SK-N-SH (cell line): ENCODE measurements around the gene AUH. TPM values are rescaled to one million over a fixed set of nuclear protein-coding genes. Genes with fewer than 3 reads are reported as not detected.

Source experiments
- CTCF ChIA-PET: fragments of 300-600, 350-600 bp; formaldehyde crosslinking; extraction: SDS; loops from one replicate; lab custom pipeline; 2021; lab: Yijun Ruan, JAX
- POLR2A ChIA-PET: fragments of 350-600 bp; sonication (Branson Sonifier 250); formaldehyde crosslinking; extraction: SDS; loops from one replicate; lab custom pipeline; 2020; ENCODE audit warnings: antibody characterized with exemption, inconsistent platforms; lab: Yijun Ruan, JAX
- DNase-seq: peaks from one replicate; pipeline ENCODE4 v3.0.0; 2012
- H2AFZ ChIP-seq: fragments of 200-600 bp; sonication (generic); 2 replicates; pipeline ENCODE4 v1.8.1; 2016; ENCODE audit warnings: antibody characterized with exemption, mild to moderate bottlenecking, low read depth
- H3F3A ChIP-seq: fragments of 200-600 bp; sonication (generic); replicated peaks from 2 replicates; pipeline ENCODE3; 2016; ENCODE audit warnings: antibody characterized with exemption, mild to moderate bottlenecking; ENCODE audit not compliant: insufficient read depth
- H3K27ac ChIP-seq, 2 experiments: fragments of 200-500 bp in 1 of 2; fragments of 200-600 bp in 1 of 2; sonication (Bioruptor generic) in 1 of 2; sonication (generic), shearing (Covaris generic) in 1 of 2; 2 replicates each; pipeline versions ENCODE4 v1.5.1 to v1.6.1; 2014 to 2016; ENCODE audit warnings: low read depth in 2 of 2, inconsistent platforms in 1 of 2, low read length in 1 of 2, mild to moderate bottlenecking in 1 of 2, mixed read lengths in 1 of 2
- H3K27me3 ChIP-seq: fragments of 200-600 bp; sonication (generic), shearing (Covaris generic); 2 replicates; pipeline ENCODE4 v1.6.1; 2016; ENCODE audit warnings: mixed run types; ENCODE audit not compliant: insufficient read depth
- H3K36me3 ChIP-seq, 2 experiments: fragments of 200-500 bp in 1 of 2; fragments of 200-600 bp in 1 of 2; sonication (Bioruptor generic) in 1 of 2; sonication (generic) in 1 of 2; replicated peaks in 1 of 2; 2 replicates each; pipeline versions ENCODE3 to v1.5.1; 2014 to 2016; ENCODE audit warnings: low read length in 1 of 2, mild to moderate bottlenecking in 1 of 2; ENCODE audit not compliant: insufficient read depth in 2 of 2, control insufficient read depth in 1 of 2
- H3K4me1 ChIP-seq, 2 experiments: fragments of 200-500 bp in 1 of 2; fragments of 200-600 bp in 1 of 2; sonication (Bioruptor generic) in 1 of 2; sonication (generic), shearing (Covaris generic) in 1 of 2; 2 replicates each; pipeline versions ENCODE4 v1.5.1 to v1.6.1; 2014 to 2016; ENCODE audit warnings: low read depth in 1 of 2, low read length in 1 of 2, mixed run types in 1 of 2; ENCODE audit not compliant: insufficient read depth in 2 of 2, control insufficient read depth in 1 of 2
- H3K4me2 ChIP-seq: fragments of 200-600 bp; sonication (generic), shearing (Covaris generic); 2 replicates; pipeline ENCODE4 v1.6.1; 2017; ENCODE audit warnings: mixed run types
- H3K4me3 ChIP-seq, 2 experiments: fragments of 200-500 bp in 1 of 2; fragments of 200-600 bp in 1 of 2; sonication (Bioruptor generic) in 1 of 2; sonication (generic), shearing (Covaris generic) in 1 of 2; 2 replicates each; pipeline versions ENCODE4 v1.5.1 to v1.8.1; 2014 to 2016; ENCODE audit warnings: low read depth in 2 of 2, inconsistent platforms in 1 of 2, low read length in 1 of 2, mild to moderate bottlenecking in 1 of 2, mixed read lengths in 1 of 2, moderate library complexity in 1 of 2
- H3K79me2 ChIP-seq: fragments of 200-600 bp; sonication (generic); 2 replicates; pipeline ENCODE4 v1.8.1; 2017; ENCODE audit warnings: mild to moderate bottlenecking; ENCODE audit not compliant: insufficient read depth
- H3K9ac ChIP-seq: fragments of 200-600 bp; sonication (generic); 2 replicates; pipeline ENCODE4 v1.6.1; 2017; ENCODE audit warnings: mixed run types
- H3K9me2 ChIP-seq: fragments of 200-600 bp; sonication (generic); 2 replicates; pipeline ENCODE4 v1.6.1; 2017; ENCODE audit warnings: mixed run types
- H3K9me3 ChIP-seq: fragments of 200-600 bp; sonication (generic); 2 replicates; pipeline ENCODE4 v1.6.1; 2017; ENCODE audit warnings: mixed run types, mild to moderate bottlenecking, moderate library complexity
- H4K20me1 ChIP-seq: fragments of 200-600 bp; sonication (generic); 2 replicates; pipeline ENCODE4 v1.6.1; 2017; ENCODE audit warnings: mild to moderate bottlenecking, mixed run types; ENCODE audit not compliant: insufficient read depth
- FOSL2 ChIP-seq: IDR thresholded peaks from 2 replicates; pipeline ENCODE4 v1.4.0; 2012; ENCODE audit warnings: low read depth, mild to moderate bottlenecking, moderate library complexity, borderline replicate concordance
- NFIC ChIP-seq: IDR thresholded peaks from 2 replicates; pipeline ENCODE4 v1.4.0; 2012; ENCODE audit warnings: borderline replicate concordance
- NRF1 ChIP-seq: IDR thresholded peaks from 2 replicates; pipeline ENCODE4 v1.6.1; 2012; ENCODE audit warnings: low read depth, mild to moderate bottlenecking, low read length
- POLR2AphosphoS5 ChIP-seq: IDR thresholded peaks from 2 replicates; pipeline ENCODE4 v1.6.1; 2012; ENCODE audit warnings: low read depth, low read length
- RCOR1 ChIP-seq: fragments of 150-350 bp; IDR thresholded peaks from 2 replicates; pipeline ENCODE4 v1.6.1; 2017; ENCODE audit warnings: antibody characterized with exemption, low read length
- RFX5 ChIP-seq: IDR thresholded peaks from 2 replicates; pipeline ENCODE4 v1.6.1; 2012; ENCODE audit warnings: mild to moderate bottlenecking, improper control_type of control experiment, low read length
- SIN3A ChIP-seq: IDR thresholded peaks from 2 replicates; pipeline ENCODE4 v1.6.1; 2012; ENCODE audit warnings: low read depth, mild to moderate bottlenecking, low read length, moderate library complexity, borderline replicate concordance
- SMC3 ChIP-seq: IDR thresholded peaks from 2 replicates; pipeline ENCODE4 v1.6.1; 2012; ENCODE audit warnings: low read depth, low read length, improper control_type of control experiment
- WGBS: methylation state at CpG from one replicate; pipeline ENCODE4 v1.1.6; 2017; ENCODE audit warnings: low lambda C conversion rate; 5-methylcytosine and 5-hydroxymethylcytosine counted together
- polyA plus RNA-seq, 3 experiments: library from polyadenylated mRNA; depleted of rRNA; stranded (reverse); fragments of >200 nt; gene quantifications; 2 replicates each; pipeline ENCODE4 v1.2.3, GENCODE V29; 2012
- TF ChIP-seq, protein P1 (sequence below): IDR thresholded peaks from 2 replicates; pipeline ENCODE4 v1.4.0; 2012; ENCODE audit warnings: low read depth, borderline replicate concordance
- TF ChIP-seq, protein P2 (sequence below): IDR thresholded peaks from 2 replicates; pipeline ENCODE4 v1.6.1; 2012; ENCODE audit warnings: mild to moderate bottlenecking, low read depth, low read length, moderate library complexity
- TF ChIP-seq, protein P3 (sequence below): fragments of 150-350 bp; IDR thresholded peaks from 2 replicates; pipeline ENCODE4 v1.6.1; 2016; ENCODE audit warnings: mild to moderate bottlenecking, low read depth, low read length
- TF ChIP-seq, protein P4 (sequence below): IDR thresholded peaks from 2 replicates; pipeline ENCODE4 v1.4.0; 2012; ENCODE audit warnings: low read depth, borderline replicate concordance

Gene AUH
- polyA plus RNA-seq, 1 of the 3 experiments (the other 2 are of a cell fraction), result 7.6 TPM

GRCh38 chr9:91193087-91193657 is 168.5 kb downstream of the AUH start (continued):
- TF ChIP-seq, protein P1, sequence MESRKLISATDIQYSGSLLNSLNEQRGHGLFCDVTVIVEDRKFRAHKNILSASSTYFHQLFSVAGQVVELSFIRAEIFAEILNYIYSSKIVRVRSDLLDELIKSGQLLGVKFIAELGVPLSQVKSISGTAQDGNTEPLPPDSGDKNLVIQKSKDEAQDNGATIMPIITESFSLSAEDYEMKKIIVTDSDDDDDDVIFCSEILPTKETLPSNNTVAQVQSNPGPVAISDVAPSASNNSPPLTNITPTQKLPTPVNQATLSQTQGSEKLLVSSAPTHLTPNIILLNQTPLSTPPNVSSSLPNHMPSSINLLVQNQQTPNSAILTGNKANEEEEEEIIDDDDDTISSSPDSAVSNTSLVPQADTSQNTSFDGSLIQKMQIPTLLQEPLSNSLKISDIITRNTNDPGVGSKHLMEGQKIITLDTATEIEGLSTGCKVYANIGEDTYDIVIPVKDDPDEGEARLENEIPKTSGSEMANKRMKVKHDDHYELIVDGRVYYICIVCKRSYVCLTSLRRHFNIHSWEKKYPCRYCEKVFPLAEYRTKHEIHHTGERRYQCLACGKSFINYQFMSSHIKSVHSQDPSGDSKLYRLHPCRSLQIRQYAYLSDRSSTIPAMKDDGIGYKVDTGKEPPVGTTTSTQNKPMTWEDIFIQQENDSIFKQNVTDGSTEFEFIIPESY, result peak; percentile 67; the same call in 1 of the 2 replicates
- TF ChIP-seq, protein P2, sequence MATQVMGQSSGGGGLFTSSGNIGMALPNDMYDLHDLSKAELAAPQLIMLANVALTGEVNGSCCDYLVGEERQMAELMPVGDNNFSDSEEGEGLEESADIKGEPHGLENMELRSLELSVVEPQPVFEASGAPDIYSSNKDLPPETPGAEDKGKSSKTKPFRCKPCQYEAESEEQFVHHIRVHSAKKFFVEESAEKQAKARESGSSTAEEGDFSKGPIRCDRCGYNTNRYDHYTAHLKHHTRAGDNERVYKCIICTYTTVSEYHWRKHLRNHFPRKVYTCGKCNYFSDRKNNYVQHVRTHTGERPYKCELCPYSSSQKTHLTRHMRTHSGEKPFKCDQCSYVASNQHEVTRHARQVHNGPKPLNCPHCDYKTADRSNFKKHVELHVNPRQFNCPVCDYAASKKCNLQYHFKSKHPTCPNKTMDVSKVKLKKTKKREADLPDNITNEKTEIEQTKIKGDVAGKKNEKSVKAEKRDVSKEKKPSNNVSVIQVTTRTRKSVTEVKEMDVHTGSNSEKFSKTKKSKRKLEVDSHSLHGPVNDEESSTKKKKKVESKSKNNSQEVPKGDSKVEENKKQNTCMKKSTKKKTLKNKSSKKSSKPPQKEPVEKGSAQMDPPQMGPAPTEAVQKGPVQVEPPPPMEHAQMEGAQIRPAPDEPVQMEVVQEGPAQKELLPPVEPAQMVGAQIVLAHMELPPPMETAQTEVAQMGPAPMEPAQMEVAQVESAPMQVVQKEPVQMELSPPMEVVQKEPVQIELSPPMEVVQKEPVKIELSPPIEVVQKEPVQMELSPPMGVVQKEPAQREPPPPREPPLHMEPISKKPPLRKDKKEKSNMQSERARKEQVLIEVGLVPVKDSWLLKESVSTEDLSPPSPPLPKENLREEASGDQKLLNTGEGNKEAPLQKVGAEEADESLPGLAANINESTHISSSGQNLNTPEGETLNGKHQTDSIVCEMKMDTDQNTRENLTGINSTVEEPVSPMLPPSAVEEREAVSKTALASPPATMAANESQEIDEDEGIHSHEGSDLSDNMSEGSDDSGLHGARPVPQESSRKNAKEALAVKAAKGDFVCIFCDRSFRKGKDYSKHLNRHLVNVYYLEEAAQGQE, result 0 out of 2 replicates have a peak, but pooled peaks have one; percentile 36
- TF ChIP-seq SMC3, result no peak
- peak; percentile 77; the same call in 1 of the 2 replicates for TF ChIP-seq SIN3A
- peak; percentile 52; the same call in 1 of the 2 replicates for TF ChIP-seq POLR2AphosphoS5

DNA sequence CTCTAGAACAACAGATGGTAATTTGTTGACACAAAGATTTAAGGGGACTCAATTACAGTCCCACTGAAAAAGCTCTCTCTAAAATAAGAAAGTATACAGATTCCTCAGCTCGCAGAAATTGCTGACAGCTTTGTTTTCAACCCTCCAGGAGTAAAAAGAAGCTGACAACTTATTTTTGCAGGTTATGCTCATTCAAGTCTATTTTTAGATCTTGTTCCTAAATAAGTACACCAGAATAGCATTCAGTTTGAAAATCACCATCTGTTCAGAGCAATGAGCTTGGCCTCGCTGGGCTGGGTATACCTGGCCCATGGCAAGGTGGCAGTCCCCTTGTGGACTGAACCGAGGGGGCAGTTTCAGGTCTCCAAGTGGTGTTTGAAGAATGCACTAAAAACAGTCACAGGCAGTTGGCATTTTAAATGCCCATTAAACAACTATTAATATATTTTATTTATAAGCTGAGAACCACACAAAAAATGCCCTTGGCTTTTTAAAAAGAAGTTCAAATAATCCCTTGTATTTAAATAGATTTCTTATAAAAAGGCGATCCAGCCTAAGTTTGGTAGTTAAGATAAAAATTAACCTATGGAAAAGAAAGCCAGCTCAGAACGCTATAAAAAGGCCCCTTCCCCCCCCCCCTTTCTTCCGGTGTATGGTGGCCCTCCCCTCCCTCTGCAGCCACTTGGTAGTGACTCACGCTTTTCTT is 169.2 kb downstream of the AUH start:
- H3K4me2 ChIP-seq, result peak overlapping the region; percentile 73
- H3F3A ChIP-seq, result peaks cover 12% of the 10 kb centered on the region
- H3K27me3 ChIP-seq, result no peaks in the 10 kb centered on the region
- H3K79me2 ChIP-seq, result no peaks in the 10 kb centered on the region
- H4K20me1 ChIP-seq, result no peaks in the 10 kb centered on the region
- no peak overlapping the region for H3K4me3 ChIP-seq
- TF ChIP-seq RCOR1, result no peak
- TF ChIP-seq, protein P3, sequence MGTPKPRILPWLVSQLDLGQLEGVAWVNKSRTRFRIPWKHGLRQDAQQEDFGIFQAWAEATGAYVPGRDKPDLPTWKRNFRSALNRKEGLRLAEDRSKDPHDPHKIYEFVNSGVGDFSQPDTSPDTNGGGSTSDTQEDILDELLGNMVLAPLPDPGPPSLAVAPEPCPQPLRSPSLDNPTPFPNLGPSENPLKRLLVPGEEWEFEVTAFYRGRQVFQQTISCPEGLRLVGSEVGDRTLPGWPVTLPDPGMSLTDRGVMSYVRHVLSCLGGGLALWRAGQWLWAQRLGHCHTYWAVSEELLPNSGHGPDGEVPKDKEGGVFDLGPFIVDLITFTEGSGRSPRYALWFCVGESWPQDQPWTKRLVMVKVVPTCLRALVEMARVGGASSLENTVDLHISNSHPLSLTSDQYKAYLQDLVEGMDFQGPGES, result no peak
- TF ChIP-seq FOSL2, result no peak
- TF ChIP-seq, protein P1, result no peak
- no peak for TF ChIP-seq NFIC
- no peak for TF ChIP-seq RFX5
- TF ChIP-seq, protein P4, sequence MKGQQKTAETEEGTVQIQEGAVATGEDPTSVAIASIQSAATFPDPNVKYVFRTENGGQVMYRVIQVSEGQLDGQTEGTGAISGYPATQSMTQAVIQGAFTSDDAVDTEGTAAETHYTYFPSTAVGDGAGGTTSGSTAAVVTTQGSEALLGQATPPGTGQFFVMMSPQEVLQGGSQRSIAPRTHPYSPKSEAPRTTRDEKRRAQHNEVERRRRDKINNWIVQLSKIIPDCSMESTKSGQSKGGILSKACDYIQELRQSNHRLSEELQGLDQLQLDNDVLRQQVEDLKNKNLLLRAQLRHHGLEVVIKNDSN, result no peak
- no peak for TF ChIP-seq NRF1
- TF ChIP-seq, all 33 proteins: peak for 0
- POLR2A ChIA-PET, result no interaction called here
- Histone ChIP-seq H3K9me3 (no peaks in the 10 kb centered on the region), H3K27ac (peak overlapping the region in 1 of 2 experiments; percentile 97; a peak in 2 of 4 replicates), H3K4me1 (peaks cover 3 to 27% of the 10 kb centered on the region in 2 experiments; a peak in 3 of 4 replicates), H3K9ac (peak overlapping the region; percentile 48; the same call in 1 of the 2 replicates), H3K36me3 (no peaks in the 10 kb centered on the region), H3K9me2 (no peaks in the 10 kb centered on the region), H2AFZ (peak overlapping the region; percentile 32; the same call in 1 of the 2 replicates)
- CTCF ChIA-PET, result interaction anchor here (1.0 kb wide), 1 partner anchor 103 kb away, joined by 3 read pairs; no protein-coding TSS in a partner anchor
- no peak for DNase-seq
- 42% methylated on average over 7 of the region's 7 CpGs for WGBS
